CD4-positive, alpha-beta T cell (primary cell): ENCODE results near the gene GPRIN1. TPM values are rescaled to one million over a fixed set of nuclear protein-coding genes. Genes with fewer than 3 reads are reported as not detected.

Experiments used
- ATAC-seq: fragments of 200-7000 bp; cut with Tn5 transposase; one replicate; pipeline ENCODE4 v1.10.0; 2022; ENCODE audit warnings: mild to moderate bottlenecking; ENCODE audit not compliant: poor library complexity
- CTCF ChIA-PET: fragments of 350-600 bp; sonication (Branson Sonifier 250); formaldehyde crosslinking; loops from one replicate; lab custom pipeline; 2021; ENCODE audit warnings: antibody characterized with exemption, inconsistent platforms; lab: Charles Lee
- POLR2A ChIA-PET: fragments of 350-600 bp; sonication (Branson Sonifier 250); formaldehyde crosslinking; loops from one replicate; lab custom pipeline; 2021; ENCODE audit warnings: antibody characterized with exemption, inconsistent platforms; lab: Charles Lee
- DNase-seq, 14 experiments: peaks; one replicate each; pipeline ENCODE4 v3.0.0-alpha.2; 2013 to 2020; ENCODE audit warnings: mixed read lengths in 2 of 14
- H3K27ac ChIP-seq, 2 donors: one replicate each; pipeline versions ENCODE4 v1.5.1 to v1.7.0; 2013; ENCODE audit warnings: low read length in 2 of 2, low read depth in 1 of 2, mild to moderate bottlenecking in 1 of 2
- H3K27me3 ChIP-seq, 2 experiments: 1 replicate in 1 of 2; 2 replicates in 1 of 2; pipeline versions ENCODE4 v1.6.1 to v1.7.0; 2013; ENCODE audit warnings: low read length in 2 of 2, control low read depth in 1 of 2, mild to moderate bottlenecking in 1 of 2, moderate library complexity in 1 of 2; ENCODE audit not compliant: insufficient read depth in 2 of 2, control insufficient read depth in 1 of 2
- H3K36me3 ChIP-seq: one replicate; pipeline ENCODE4 v1.6.1; 2013; ENCODE audit warnings: low read length, control low read depth; ENCODE audit not compliant: insufficient read depth
- H3K4me1 ChIP-seq: one replicate; pipeline ENCODE4 v1.6.1; 2013; ENCODE audit warnings: low read length, control low read depth; ENCODE audit not compliant: insufficient read depth
- H3K4me3 ChIP-seq: one replicate; pipeline ENCODE4 v1.5.1; 2013; ENCODE audit warnings: mild to moderate bottlenecking, low read length, moderate library complexity
- H3K9me3 ChIP-seq, 2 experiments: 1 replicate in 1 of 2; 2 replicates in 1 of 2; pipeline versions ENCODE4 v1.6.1 to v1.7.0; 2013; ENCODE audit warnings: low read length in 2 of 2, mild to moderate bottlenecking in 2 of 2, control low read depth in 1 of 2, moderate library complexity in 1 of 2; ENCODE audit not compliant: control insufficient read depth in 1 of 2, insufficient read depth in 1 of 2
- H3K27ac Mint-ChIP-seq: one replicate; pipeline ENCODE4 v1.8.0; 2020; ENCODE audit warnings: mixed read lengths
- H3K27me3 Mint-ChIP-seq: one replicate; pipeline ENCODE4 v1.8.0; 2021; ENCODE audit warnings: mixed read lengths
- H3K36me3 Mint-ChIP-seq: one replicate; pipeline ENCODE4 v1.8.0; 2021; ENCODE audit warnings: low read depth, mixed read lengths
- H3K4me1 Mint-ChIP-seq: one replicate; pipeline ENCODE4 v1.8.0; 2021; ENCODE audit warnings: low read depth, mixed read lengths
- H3K4me3 Mint-ChIP-seq: one replicate; pipeline ENCODE4 v1.8.0; 2020; ENCODE audit warnings: mild to moderate bottlenecking, mixed read lengths
- H3K9me3 Mint-ChIP-seq: one replicate; pipeline ENCODE4 v1.8.0; 2020; ENCODE audit warnings: mixed read lengths
- intact Hi-C, 2 experiments: fragments of 100-400 bp; cut with DNase I in 1 of 2; cut with micrococcal nuclease in 1 of 2; formaldehyde crosslinking; loops; one replicate each; pipeline versions ENCODE4 v1.15.1 to v1.9.0; 2023 to 2025; cut with DNase I, micrococcal nuclease
- total RNA-seq, 174 experiments: library from RNA in 2 of 174; stranded (reverse) in 2 of 174; gene quantifications; one replicate each; pipeline ENCODE4 v1.2.3 and lab custom pipeline; 2021 to 2026
- TF ChIP-seq, protein P1 (sequence below): fragments of 200-600 bp; IDR thresholded peaks from one replicate; pipeline ENCODE4 v1.8.0; 2022; ENCODE audit warnings: antibody characterized with exemption, mild to moderate bottlenecking

Gene GPRIN1
- total RNA-seq, 2 experiments from 2014 or later = 0.22 to 0.36 TPM

DNA sequence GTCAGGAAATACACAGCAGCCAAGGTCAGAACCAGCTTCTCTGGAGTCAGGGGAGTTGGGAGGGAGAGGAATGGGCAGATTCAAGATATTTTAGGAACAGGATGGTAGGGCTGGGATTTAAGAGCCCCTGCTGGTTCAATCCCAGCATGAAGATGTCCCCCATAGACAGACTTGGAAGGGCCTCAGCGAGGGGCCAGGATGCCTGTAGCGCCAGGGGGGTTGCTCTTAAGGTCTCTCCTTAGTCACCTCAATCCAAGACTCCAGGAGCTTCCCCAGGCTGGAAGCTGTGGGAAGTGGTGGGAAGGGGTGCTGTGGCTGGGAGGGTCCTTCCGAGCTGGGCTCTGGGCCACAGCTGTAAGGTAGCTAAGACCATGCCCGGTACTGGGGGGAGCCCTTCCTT, 29.3 kb upstream of the GPRIN1 start:
- Mint-ChIP-seq H3K4me3 (no peak overlapping the region), H3K4me1 (no peaks in the 10 kb centered on the region), H3K27ac (no peak overlapping the region), H3K9me3 (no peaks in the 10 kb centered on the region), H3K36me3 (no peaks in the 10 kb centered on the region), H3K27me3 (peaks cover 31% of the 10 kb centered on the region)
- H3K27ac ChIP-seq = no peak overlapping the region
- ATAC-seq (no peak), DNase-seq (no peak)
- TF ChIP-seq, protein P1, sequence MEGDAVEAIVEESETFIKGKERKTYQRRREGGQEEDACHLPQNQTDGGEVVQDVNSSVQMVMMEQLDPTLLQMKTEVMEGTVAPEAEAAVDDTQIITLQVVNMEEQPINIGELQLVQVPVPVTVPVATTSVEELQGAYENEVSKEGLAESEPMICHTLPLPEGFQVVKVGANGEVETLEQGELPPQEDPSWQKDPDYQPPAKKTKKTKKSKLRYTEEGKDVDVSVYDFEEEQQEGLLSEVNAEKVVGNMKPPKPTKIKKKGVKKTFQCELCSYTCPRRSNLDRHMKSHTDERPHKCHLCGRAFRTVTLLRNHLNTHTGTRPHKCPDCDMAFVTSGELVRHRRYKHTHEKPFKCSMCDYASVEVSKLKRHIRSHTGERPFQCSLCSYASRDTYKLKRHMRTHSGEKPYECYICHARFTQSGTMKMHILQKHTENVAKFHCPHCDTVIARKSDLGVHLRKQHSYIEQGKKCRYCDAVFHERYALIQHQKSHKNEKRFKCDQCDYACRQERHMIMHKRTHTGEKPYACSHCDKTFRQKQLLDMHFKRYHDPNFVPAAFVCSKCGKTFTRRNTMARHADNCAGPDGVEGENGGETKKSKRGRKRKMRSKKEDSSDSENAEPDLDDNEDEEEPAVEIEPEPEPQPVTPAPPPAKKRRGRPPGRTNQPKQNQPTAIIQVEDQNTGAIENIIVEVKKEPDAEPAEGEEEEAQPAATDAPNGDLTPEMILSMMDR = no peak
- ChIA-PET CTCF (no interaction called here), POLR2A (no interaction called here)
- H3K4me3 ChIP-seq = no peak overlapping the region
- intact Hi-C loops = no loop called here
- H3K36me3 ChIP-seq = no peaks in the 10 kb centered on the region
- H3K4me1 ChIP-seq = no peaks in the 10 kb centered on the region
- H3K9me3 ChIP-seq = peaks cover 0 to 5% of the 10 kb centered on the region in 2 experiments
- H3K27me3 ChIP-seq = peaks cover 8 to 11% of the 10 kb centered on the region in 2 experiments

DNA sequence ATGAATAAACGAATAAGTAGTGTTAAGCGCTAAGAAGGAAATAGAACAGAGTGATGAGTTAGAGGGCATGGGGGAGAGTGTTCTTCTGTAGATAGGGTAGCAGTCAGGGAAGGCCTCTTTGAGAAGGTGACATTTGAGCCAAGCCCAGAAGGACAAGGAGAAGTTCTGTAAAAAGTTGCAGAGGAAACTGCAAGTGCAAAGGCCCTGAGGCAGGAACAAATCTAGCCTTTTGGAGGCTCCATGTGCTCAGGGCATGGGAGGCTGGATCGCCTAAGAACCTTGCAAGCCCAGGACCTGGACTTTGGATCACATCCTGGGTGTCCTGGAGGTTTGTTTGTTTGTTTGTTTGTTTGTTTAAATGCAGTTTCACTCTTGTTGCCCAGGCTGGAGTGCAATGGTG, 28.5 kb upstream of the GPRIN1 start:
- Histone ChIP-seq H3K36me3 (no peaks in the 10 kb centered on the region), H3K9me3 (peaks cover 0 to 5% of the 10 kb centered on the region in 2 experiments), H3K27me3 (peaks cover 16 to 19% of the 10 kb centered on the region in 2 experiments), H3K4me3 (no peak overlapping the region), H3K27ac (no peak overlapping the region), H3K4me1 (no peaks in the 10 kb centered on the region)
- intact Hi-C loops = no loop called here
- CTCF ChIA-PET = no interaction called here
- ATAC-seq (no peak), DNase-seq (no peak)
- TF ChIP-seq, protein P1 = no peak
- H3K27ac Mint-ChIP-seq = no peak overlapping the region
- H3K36me3 Mint-ChIP-seq = no peaks in the 10 kb centered on the region
- H3K27me3 Mint-ChIP-seq = peaks cover 38% of the 10 kb centered on the region
- H3K4me3 Mint-ChIP-seq = no peak overlapping the region
- POLR2A ChIA-PET = no interaction called here
- no peaks in the 10 kb centered on the region for H3K4me1 Mint-ChIP-seq
- no peaks in the 10 kb centered on the region for H3K9me3 Mint-ChIP-seq

DNA sequence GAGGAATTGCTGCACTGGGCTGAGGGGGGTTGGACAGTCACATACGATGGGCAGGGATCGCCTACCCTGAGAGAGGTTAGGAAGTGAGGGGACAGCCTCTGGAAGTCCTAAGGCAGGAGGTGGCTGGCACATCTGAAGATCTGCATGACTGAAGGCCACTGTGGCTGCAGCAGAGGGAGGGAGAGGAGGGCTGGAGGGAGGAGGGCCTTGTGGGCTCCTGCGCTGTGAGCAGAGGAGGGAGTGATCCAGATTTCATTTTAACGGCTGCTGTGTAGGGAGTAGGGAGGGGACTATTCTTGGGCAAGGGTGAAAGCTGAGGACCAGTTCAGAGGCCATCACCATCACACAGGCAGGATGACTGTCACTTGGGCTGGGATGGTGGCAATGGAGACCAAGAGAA, 27.6 kb upstream of the GPRIN1 start:
- Mint-ChIP-seq H3K36me3 (no peaks in the 10 kb centered on the region), H3K4me1 (no peaks in the 10 kb centered on the region), H3K9me3 (no peaks in the 10 kb centered on the region), H3K27ac (no peak overlapping the region), H3K27me3 (peaks cover 46% of the 10 kb centered on the region), H3K4me3 (no peak overlapping the region)
- DNase-seq = no peak
- H3K4me1 ChIP-seq = no peaks in the 10 kb centered on the region
- no peak overlapping the region for H3K4me3 ChIP-seq
- peaks cover 22 to 25% of the 10 kb centered on the region in 2 experiments for H3K27me3 ChIP-seq
- ChIA-PET POLR2A (no interaction called here), CTCF (no interaction called here)
- H3K27ac ChIP-seq = no peak overlapping the region
- H3K36me3 ChIP-seq = no peaks in the 10 kb centered on the region
- ATAC-seq = no peak
- TF ChIP-seq, protein P1 = no peak
- intact Hi-C loops = no loop called here
- peaks cover 0 to 5% of the 10 kb centered on the region in 2 experiments for H3K9me3 ChIP-seq
